Central memory CD8-positive, alpha-beta T cell (primary cell): ENCODE data around the gene LMTK2.
A peak's percentile ranks its signal among the peaks of the same experiment; 100 is the strongest.

Source experiments
- ATAC-seq: fragments of 150-1000 bp; cut with Tn5 transposase; replicated peaks from 2 replicates; pipeline ENCODE4 v1.10.0; 2022; ENCODE audit warnings: mild to moderate bottlenecking, moderate FRiP score, moderate number of reproducible peaks; ENCODE audit not compliant: poor library complexity, severe bottlenecking; ENCODE audit errors: extremely low read depth
- DNase-seq, 2 donors: peaks; one replicate each; pipeline ENCODE4 v3.0.0; 2021; ENCODE audit warnings: low spot score in 2 of 2
- H3K27ac Mint-ChIP-seq: one replicate; pipeline ENCODE4 v1.8.0; 2022; ENCODE audit warnings: low read depth, mild to moderate bottlenecking, moderate library complexity, mixed read lengths
- H3K27me3 Mint-ChIP-seq: one replicate; pipeline ENCODE4 v1.8.0; 2022; ENCODE audit warnings: mixed read lengths
- H3K36me3 Mint-ChIP-seq: one replicate; pipeline ENCODE4 v1.8.0; 2022; ENCODE audit warnings: mild to moderate bottlenecking, moderate library complexity, mixed read lengths; ENCODE audit not compliant: insufficient read depth
- H3K4me1 Mint-ChIP-seq: one replicate; pipeline ENCODE4 v1.8.0; 2022; ENCODE audit warnings: mixed read lengths
- H3K4me3 Mint-ChIP-seq: one replicate; pipeline ENCODE4 v1.8.0; 2022; ENCODE audit warnings: mild to moderate bottlenecking, moderate library complexity, mixed read lengths
- H3K9me3 Mint-ChIP-seq: one replicate; pipeline ENCODE4 v1.8.0; 2022; ENCODE audit warnings: mixed read lengths

The LMTK2 gene

GRCh38 chr7:98205162-98205845, 98.6 kb downstream of the LMTK2 start:
- no peaks in the 10 kb centered on the region for H3K9me3 Mint-ChIP-seq
- H3K4me3 Mint-ChIP-seq = no peak overlapping the region
- no peak for DNase-seq

DNA sequence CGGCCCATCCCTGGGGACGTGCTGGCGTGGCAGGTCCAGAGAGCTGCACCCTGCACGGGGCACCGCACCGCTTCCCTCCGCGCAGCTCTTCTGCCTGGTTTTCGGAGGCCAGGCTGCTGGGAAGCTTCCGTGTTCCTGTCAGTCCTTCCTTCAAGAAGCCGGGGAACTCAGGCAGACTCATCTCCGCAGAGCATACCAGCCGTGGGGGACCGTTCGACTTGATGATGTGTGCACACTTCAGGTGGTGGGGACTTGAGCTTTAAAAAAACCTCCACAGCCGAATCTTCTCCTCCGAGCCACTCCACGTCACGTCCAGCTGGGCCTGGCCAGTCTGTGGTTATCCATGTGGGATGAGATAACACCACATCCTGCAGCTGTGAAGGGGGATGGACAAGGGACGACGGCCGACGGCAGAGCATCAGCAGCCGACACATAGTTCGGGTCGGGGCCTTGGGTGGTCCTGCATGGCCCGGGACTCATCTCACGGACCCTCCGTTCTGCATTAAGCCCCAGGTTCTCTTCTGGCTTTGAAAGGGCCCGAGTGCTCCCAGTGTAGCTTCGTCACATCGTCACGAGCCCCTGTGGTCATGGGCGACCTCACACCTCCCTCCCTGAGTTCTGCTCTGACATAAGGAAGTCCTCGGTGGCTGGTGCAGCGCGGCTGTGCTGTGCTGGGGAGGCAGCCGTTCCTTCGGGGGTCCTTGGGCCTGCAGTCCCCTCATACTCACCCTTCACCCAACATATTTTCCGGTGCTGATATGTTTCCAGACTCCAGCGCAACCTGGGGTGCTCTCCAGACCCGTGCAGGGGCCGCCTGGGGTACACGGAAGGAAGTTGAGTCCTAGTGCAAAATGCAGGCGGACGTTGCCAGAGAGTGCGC, 100.0 kb downstream of the LMTK2 start:
- H3K9me3 Mint-ChIP-seq = no peaks in the 10 kb centered on the region
- DNase-seq (no peak), ATAC-seq (no peak)
- no peaks in the 10 kb centered on the region for H3K27me3 Mint-ChIP-seq
- H3K4me1 Mint-ChIP-seq = peaks cover 13% of the 10 kb centered on the region
- no peak overlapping the region for H3K4me3 Mint-ChIP-seq
- H3K27ac Mint-ChIP-seq = no peak overlapping the region
- H3K36me3 Mint-ChIP-seq = peaks cover 23% of the 10 kb centered on the region

More at GRCh38 chr7:98205162-98205845, 98.6 kb downstream of the LMTK2 start:
- Mint-ChIP-seq H3K4me1 (peaks cover 25% of the 10 kb centered on the region), H3K27ac (no peak overlapping the region), H3K27me3 (no peaks in the 10 kb centered on the region), H3K36me3 (peaks cover 23% of the 10 kb centered on the region)
- no peak for ATAC-seq

DNA sequence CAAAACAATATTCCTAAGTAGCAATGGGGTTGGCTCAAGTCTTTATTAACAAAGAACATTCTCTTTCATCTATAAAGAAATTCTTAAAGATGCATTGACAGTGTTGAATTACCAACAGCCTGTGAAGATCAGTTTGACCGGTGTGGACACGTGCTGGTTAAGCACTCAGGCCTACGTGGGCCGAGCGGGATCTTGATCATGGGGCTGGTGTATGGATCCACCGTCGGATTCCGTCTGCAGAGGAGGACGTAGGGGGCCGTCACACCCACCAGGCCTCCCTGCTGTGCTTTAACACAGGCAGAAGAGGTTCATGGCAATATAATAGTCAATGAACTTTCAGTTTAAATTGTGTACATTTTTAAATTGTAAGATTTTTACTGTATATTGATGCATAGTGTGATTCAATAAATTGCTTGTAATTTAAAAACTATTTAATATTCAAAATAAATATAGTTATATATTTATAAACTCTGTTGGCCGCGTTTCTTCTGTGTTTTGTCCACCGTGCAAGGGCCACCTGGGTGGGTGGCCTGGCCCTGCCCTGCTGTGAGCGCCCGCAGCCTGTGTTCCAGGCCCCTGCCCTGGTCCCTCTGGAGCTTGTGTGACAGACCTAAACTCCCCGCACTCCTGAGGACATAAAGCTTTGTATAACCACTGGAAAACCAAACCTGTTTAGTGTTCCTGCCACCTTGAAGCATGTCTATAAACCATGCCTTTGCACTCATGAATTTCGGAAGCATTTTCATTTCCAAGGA, 102.7 kb downstream of the LMTK2 start:
- no peak for ATAC-seq
- DNase-seq = no peak
- no peaks in the 10 kb centered on the region for H3K27me3 Mint-ChIP-seq
- H3K36me3 Mint-ChIP-seq = peaks cover 19% of the 10 kb centered on the region
- H3K4me1 Mint-ChIP-seq = no peaks in the 10 kb centered on the region
- H3K27ac Mint-ChIP-seq = no peak overlapping the region
- H3K4me3 Mint-ChIP-seq = peak overlapping the region; percentile 48
- H3K9me3 Mint-ChIP-seq = no peaks in the 10 kb centered on the region

GRCh38 chr7:98210513-98211220, 104.0 kb downstream of the LMTK2 start:
- H3K27ac Mint-ChIP-seq = no peak overlapping the region
- H3K36me3 Mint-ChIP-seq = peaks cover 13% of the 10 kb centered on the region
- DNase-seq (no peak), ATAC-seq (no peak)
- no peaks in the 10 kb centered on the region for H3K27me3 Mint-ChIP-seq
- no peaks in the 10 kb centered on the region for H3K9me3 Mint-ChIP-seq
- no peaks in the 10 kb centered on the region for H3K4me1 Mint-ChIP-seq
- peak overlapping the region; percentile 48 for H3K4me3 Mint-ChIP-seq

- ATAC-seq = no peak
- Mint-ChIP-seq H3K27ac (no peak within 1 kb of the TSS), H3K27me3 (no peaks in the 10 kb centered on the region)
Measured at GRCh38 chr7:98211221-98211675, 104.6 kb downstream of the LMTK2 start, which contains the start of gene BHLHA15. Gene BHLHA15, plus strand, starts transcription at chr7:98211439. Its CDS starts 871 bp downstream, at chr7:98212310.

DNA sequence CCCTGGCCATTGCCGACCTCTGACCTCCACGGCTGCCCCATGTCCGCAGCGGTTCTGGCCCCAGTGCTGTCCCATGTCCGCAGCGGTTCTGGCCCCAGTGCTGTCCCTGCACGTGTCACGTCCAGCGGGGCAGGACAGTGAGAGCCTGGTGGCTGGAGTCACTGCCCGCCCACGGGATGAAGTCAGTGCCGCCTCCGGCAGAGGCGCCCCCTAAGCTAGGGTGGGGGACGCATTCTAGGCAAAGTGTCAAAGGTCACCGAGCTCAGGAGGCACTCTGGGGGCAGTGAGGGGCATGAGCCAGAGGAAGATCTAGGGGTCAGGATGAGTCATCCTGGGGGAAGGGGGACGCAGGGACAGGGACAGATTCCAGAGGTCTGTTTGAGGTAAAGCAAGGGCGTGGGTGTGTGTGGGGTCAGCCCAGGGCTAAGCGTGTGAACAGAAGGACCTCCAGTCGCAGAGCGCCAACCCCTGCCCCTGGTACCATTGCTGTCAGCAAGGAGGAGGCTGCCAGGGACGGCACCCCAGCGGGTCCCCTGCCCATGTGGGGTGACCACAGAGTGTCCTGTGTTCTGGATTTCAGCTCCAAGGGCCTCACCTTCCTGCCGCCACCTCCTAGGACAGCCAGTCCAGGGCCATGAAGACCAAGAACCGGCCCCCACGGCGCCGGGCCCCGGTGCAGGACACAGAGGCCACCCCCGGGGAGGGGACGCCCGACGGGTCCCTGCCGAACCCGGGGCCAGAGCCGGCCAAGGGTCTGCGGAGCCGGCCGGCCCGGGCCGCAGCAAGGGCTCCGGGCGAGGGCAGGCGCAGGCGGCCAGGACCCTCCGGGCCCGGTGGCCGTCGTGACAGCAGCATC, 105.2 kb downstream of the LMTK2 start:
- no peak for DNase-seq
- no peaks in the 10 kb centered on the region for H3K27me3 Mint-ChIP-seq
- no peaks in the 10 kb centered on the region for H3K4me1 Mint-ChIP-seq
- H3K4me3 Mint-ChIP-seq = peak overlapping the region; percentile 52
- H3K27ac Mint-ChIP-seq = no peak overlapping the region
- ATAC-seq = no peak
- H3K9me3 Mint-ChIP-seq = no peaks in the 10 kb centered on the region
- peaks cover 9% of the 10 kb centered on the region for H3K36me3 Mint-ChIP-seq

More at GRCh38 chr7:98211221-98211675, 104.6 kb downstream of the LMTK2 start, which contains the start of gene BHLHA15:
- Mint-ChIP-seq H3K4me1 (no peaks in the 10 kb centered on the region), H3K36me3 (peaks cover 10% of the 10 kb centered on the region), H3K4me3 (peak within 1 kb of the TSS; percentile 52), H3K9me3 (no peaks in the 10 kb centered on the region)
- no peak for DNase-seq

- Mint-ChIP-seq H3K9me3 (no peaks in the 10 kb centered on the region), H3K27ac (no peak overlapping the region), H3K36me3 (peaks cover 8% of the 10 kb centered on the region), H3K4me3 (no peak overlapping the region), H3K27me3 (no peaks in the 10 kb centered on the region), H3K4me1 (no peaks in the 10 kb centered on the region)
- DNase-seq (no peak), ATAC-seq (no peak)
Measured at GRCh38 chr7:98212532-98213041, 105.9 kb downstream of the LMTK2 start.

DNA sequence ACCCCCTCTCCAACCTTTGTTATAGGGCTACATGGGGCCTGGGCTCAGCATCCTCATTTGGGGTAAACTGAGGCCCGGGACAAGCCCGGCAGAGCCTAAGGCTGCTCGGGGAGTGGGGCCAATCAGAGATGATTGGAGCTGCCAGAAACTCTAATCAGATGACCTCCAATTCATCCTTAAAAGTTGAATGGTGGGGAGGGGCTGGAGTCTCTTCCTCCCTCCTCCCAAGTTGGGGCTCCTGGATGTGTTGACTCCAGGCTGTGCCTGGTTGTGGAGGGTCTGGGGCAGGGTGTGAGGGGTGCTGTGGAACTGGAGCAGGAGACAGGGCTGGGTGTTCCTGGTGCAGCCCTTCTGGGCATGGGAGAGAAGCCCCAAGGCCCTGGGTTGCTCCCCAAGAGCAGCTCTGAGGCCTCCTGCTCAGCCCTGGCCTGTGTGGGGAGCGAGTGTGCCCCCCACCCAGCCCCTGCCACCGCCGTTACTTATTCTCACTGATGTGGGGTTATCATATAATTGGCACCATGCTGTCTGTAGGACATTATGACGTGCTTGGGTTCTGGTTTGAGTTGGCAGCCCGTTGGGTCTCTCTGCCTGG, 106.7 kb downstream of the LMTK2 start:
- ATAC-seq = no peak
- DNase-seq = no peak
- Mint-ChIP-seq H3K4me1 (peaks cover 3% of the 10 kb centered on the region), H3K27ac (no peak overlapping the region), H3K4me3 (no peak overlapping the region), H3K36me3 (peaks cover 11% of the 10 kb centered on the region), H3K27me3 (no peaks in the 10 kb centered on the region), H3K9me3 (no peaks in the 10 kb centered on the region)

- Mint-ChIP-seq H3K4me3 (no peak overlapping the region), H3K27ac (no peak overlapping the region)
Measured at GRCh38 chr7:98213888-98214810, 107.5 kb downstream of the LMTK2 start.

GRCh38 chr7:98214811-98215321, 108.2 kb downstream of the LMTK2 start:
- H3K27me3 Mint-ChIP-seq = no peaks in the 10 kb centered on the region
- H3K27ac Mint-ChIP-seq = no peak overlapping the region
- H3K9me3 Mint-ChIP-seq = no peaks in the 10 kb centered on the region
- H3K4me3 Mint-ChIP-seq = no peak overlapping the region
- H3K36me3 Mint-ChIP-seq = peaks cover 20% of the 10 kb centered on the region
- ATAC-seq (no peak), DNase-seq (no peak)
- H3K4me1 Mint-ChIP-seq = peaks cover 16% of the 10 kb centered on the region

More at GRCh38 chr7:98213888-98214810, 107.5 kb downstream of the LMTK2 start:
- Mint-ChIP-seq H3K9me3 (no peaks in the 10 kb centered on the region), H3K27me3 (no peaks in the 10 kb centered on the region), H3K4me1 (peaks cover 11% of the 10 kb centered on the region), H3K36me3 (peaks cover 13% of the 10 kb centered on the region)
- no peak for DNase-seq
- no peak for ATAC-seq
